HL-60/S4 treated with phorbol 12-myristate 13-acetate at 8.2 ng/mL for 4 days and 3 days (cell line): ENCODE measurements around the gene GARIN5A.
"Not testable (repeated sequence)": the region's sequence is repeated elsewhere in the genome, so short reads cannot be mapped to it uniquely, and the experiment has no call there.

ENCODE experiments used
- in situ Hi-C: fragments of 300-500 bp; cut with MboI; formaldehyde crosslinking; loops from 2 replicates; pipeline ENCODE4 v1.15.0; 2022; ENCODE audit warnings: low sequenced_read_pairs

Gene GARIN5A

GRCh38 chr19:50489461-50490011 is 12.9 kb upstream of the GARIN5A start:
- in situ Hi-C loops = no loop called here

DNA sequence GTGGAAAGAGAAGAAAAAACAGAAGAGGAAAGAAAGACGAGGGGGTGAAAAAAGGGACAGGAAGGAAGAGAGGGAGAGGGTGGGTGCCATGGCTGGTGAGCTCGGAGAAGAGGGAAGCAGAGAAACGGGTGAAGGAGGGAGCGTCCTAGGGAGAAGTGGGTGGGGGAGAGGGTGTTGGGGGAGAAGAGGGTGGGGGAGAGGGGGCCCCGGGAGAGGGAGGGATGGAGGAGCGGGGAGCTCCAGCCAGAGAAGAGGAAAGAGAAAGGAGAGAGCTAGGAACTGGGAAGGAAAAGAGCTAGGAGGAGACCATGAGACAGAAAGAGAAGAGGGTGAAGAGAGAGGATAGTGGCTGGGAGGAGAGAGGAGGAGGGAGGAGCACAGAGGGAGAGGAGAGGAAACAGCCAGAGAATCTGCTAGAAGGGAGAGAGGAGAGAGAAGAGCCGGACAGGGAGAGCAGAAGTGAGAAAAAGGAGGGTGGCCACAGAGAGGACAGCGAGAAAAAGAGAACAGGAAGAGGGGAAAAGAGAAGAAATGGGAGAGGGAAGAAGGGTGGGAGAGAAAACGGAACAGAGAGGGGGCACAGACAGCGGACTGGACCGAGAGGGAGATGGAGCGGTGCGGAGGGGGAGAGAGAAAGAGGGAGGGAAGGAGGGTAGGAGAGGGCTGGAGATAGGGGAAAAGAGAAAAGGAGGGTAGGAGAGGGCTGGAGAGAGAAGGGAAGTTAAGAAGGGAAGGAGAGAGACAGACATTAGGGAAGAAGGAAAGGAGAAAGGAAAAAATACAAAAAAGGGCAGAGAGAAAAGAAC is 11.9 kb upstream of the GARIN5A start:
- in situ Hi-C loops = no loop called here

GRCh38 chr19:50486823-50487515 is 10.3 kb upstream of the GARIN5A start:
- in situ Hi-C loops = no loop called here

- in situ Hi-C loops = no loop called here
Measured at GRCh38 chr19:50485284-50485955, 8.8 kb upstream of the GARIN5A start.

- in situ Hi-C loops = no loop called here
Measured at GRCh38 chr19:50482916-50483315, 6.3 kb upstream of the GARIN5A start.

- in situ Hi-C loops = no loop called here
Measured at GRCh38 chr19:50482271-50482855, 5.7 kb upstream of the GARIN5A start.

DNA sequence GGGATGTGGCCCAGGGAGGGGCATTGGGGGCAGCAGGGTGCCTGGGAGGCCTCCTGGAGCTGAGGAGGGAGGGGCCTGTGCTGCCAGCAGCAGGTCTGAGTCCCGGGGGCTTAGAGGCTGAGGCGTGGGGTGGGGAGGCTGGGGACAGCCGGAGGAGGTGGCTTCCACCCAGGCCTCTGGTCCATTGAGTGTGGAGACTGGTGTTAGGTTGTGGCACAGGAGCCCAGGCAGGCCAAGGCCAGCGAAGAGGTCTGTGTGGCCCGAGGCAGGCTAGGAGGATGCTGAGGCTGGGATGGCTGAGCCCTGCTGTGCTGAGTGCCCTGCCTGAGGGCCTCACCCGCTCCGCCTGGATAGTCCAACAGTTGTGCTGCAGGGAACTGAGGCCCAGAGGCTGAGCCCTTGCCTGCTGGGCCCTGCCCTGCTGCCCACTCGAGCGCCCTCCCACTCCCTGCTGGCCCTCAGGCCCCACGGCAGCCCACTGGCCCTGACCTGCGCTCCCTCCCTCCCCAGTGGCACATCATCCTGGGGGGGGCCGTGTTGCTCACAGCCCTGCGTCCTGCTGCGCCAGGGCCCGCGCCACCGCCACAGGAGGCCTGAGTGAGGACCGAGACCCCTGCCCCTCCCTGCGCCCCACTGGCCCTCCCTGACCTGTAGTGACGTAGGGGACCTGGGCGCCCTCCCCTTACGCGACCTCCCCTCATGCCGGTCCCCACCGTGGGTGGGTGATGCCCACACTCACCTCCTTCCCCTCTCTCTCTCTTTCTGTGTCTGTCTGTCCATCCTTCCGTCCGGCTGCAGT is 4.9 kb upstream of the GARIN5A start:
- in situ Hi-C loops = no loop called here

DNA sequence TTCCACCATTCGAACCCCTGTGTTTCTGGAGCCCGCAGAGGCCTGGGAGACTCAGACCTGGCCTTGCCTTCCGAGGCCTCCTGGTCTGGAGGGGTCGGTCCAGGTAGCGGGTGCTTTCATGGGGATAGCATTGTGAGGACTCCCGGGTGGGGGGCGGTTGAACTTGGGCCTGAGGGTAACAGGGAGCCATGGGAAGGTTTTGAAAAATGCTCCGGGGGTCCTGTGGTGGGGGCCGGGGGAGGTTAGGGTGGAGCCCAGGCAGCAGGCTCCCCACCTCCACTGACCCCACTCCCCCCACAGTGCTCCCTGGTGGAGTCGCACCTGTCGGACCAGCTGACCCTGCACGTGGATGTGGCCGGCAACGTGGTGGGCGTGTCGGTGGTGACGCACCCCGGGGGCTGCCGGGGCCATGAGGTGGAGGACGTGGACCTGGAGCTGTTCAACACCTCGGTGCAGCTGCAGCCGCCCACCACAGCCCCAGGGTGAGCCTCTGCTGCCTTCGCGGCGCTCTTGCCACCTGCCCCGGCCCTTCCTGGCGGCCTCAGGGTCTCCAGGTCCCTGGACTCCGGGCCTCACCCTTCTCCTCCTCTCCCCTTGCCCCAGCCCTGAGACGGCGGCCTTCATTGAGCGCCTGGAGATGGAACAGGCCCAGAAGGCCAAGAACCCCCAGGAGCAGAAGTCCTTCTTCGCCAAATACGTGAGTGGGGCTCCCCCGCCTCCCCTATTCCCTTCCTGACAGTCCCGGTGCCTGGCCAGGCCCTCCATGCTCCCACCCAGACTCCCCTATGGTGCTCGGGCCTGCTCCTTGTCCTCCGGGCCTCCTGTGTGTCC is 3.8 kb upstream of the GARIN5A start:
- in situ Hi-C loops = no loop called here

DNA sequence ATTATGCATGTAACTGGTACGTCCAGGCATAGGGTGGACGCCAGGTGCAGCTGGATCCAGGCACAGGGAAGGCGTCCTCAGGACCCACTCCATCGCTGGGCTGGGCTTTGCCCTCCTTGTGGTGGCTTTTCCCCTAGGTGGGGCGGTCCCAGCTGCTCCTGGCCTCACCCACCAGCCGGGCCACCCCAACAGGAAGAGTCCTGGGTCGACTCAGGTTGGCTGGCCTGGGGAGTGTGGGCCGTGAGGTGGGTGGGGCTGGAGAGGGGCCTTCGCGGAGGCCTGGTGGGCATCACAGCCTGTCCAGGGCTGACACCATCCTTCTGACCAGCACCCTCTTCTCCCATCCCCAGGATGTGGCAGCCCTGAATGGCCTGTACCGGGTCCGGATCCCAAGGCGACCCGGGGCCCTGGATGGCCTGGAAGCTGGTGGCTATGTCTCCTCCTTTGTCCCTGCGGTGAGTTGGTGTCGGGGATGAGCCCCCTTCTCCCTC is 3.2 kb upstream of the GARIN5A start:
- in situ Hi-C loops = no loop called here

- in situ Hi-C loops = no loop called here
Measured at GRCh38 chr19:50478901-50479715, 2.5 kb upstream of the GARIN5A start.

DNA sequence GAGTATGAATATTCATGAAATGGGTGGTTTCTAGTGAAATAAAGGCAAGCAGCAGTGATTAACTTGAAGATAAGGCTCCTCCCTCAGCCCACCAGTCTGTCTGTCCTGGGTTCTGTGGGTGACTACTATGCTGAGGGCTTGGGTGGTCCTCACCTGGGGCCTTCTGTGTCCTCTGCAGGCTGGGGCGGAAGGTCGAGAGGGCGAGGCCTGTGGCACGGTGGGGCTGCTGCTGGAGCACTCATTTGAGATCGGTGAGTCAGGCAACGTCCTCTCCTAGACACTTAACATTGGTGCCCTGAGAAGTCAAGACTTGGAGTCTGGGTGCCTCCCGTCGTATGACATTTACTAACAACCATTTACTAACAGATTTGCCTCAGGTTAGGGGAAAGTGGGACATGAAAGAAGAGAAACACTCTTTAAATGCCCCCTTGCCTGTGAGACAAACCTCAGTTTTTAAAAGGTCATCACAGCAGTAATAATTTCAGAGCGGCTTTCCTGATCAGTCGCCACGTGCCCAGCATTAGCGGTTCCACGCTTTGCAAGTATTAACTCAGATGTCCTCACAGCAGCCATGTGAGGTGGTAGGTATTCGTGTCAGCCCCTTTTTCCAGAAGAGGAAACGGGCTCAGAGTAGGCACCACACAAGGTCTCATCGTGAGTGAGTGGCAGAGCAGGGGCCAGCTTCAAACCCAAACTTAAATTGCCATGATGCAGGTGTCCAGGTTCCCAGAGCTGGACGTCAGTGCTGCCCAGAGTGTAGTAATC is 1.3 kb upstream of the GARIN5A start:
- in situ Hi-C loops = no loop called here

GRCh38 chr19:50476907-50477238 is 225 bp upstream of the GARIN5A start:
- in situ Hi-C loops = no loop called here

DNA sequence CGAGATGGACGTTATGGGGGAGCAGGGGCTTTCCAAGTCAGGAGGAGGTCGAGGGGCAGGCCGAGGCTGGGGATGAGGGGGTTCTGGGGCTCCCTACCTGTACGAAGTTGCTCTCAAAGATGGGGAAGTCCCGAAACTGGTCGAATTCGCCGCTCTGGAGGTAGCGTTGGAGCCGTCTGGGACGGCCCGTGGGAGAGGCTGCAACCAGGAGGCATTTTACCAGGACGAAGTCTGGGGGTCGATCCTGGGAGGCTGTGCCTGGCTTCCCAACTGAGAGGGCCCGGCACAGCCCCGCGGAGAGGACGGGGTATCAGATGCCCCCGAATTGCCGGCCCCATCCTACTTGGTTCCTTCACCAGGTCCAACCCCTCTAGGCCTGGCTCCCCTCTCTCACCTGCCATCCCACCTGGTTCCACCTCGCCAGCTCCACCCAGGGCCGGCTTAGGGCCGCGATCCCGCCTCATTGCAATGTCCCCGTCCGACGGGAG is 868 bp downstream of the GARIN5A start:
- in situ Hi-C loops = no loop called here

DNA sequence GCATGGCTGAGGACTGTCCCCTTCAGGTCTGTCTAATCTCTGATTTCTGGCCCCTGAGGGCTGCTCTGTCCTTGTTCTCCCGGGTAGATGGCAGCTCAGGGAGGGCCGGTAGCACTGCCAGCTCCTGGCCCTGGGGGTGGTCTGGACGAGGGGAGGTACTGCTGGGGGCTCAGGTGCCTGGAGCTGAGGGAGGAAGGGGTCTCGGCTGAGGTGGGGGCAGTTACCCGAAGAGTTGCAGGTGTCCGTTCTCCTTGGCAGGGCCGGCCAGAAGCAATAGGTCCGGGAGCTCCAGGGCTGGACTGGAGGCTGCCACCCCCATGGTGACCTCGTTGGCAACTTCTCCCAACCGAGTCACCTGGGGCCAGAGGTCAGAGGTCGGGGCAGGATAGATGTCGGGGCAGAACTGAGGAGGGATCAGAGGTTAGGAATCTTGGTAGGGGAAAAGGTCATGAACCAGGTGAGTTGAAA is 1.5 kb downstream of the GARIN5A start:
- in situ Hi-C loops = no loop called here

DNA sequence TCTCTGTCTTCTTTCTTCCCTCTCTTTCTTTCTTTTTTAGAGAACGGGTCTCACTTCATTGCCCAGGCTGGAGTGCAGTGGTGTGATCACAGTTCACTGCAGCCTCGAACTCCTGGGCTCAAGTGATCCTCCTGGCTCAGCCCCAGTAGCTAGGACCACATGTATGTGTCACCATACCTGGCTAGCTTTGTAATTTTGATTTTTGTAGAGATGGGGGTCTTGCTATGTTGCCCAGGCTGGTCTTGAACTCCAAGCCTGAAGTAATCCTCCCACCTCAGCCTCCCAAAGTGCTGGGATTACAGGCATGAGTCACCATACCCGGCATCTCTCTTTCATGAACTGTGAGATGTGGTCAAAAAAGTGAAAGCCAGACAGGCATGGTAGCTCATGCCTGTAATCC is 3.3 kb downstream of the GARIN5A start:
- in situ Hi-C loops = not testable (repeated sequence)

- in situ Hi-C loops = loop anchor here (10.0 kb wide), 1 partner anchor 104 kb away; the partner anchor contains the start of gene NAPSA
Measured at GRCh38 chr19:50468818-50469217, 7.8 kb downstream of the GARIN5A start.

DNA sequence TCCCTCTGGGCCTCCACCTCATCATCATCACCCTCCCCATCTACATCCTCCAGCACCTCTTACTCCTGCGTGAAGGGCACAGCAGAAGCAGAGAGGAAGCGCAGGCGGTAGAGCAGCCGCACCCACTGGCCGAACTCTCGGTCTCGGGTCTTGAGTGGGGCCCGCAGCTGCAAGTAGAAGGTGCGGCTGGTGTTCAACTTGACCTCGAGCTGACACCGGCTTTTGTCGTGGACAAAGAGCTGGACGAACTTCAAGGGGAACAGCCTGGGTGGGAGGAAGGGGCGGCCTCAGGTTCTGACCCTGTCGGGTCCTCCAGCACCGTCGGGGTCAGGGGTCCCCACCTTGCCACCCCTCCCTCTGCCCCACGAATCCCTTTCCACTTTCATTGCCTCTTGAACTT is 9.1 kb downstream of the GARIN5A start:
- in situ Hi-C loops = loop anchor here (10.0 kb wide), 1 partner anchor 103 kb away; the partner anchor contains the start of gene NAPSA
